Left cardiac atrium (tissue), 4 donors: ENCODE data around the gene KDM3B. TPM values are rescaled to one million over a fixed set of nuclear protein-coding genes. Genes with fewer than 3 reads are reported as not detected.

Experiments
- ATAC-seq, 2 donors: fragments of 200-7000 bp; cut with Tn5 transposase; one replicate each; pipeline ENCODE4 v1.9.1; 2020; ENCODE audit warnings: mild to moderate bottlenecking in 2 of 2, moderate library complexity in 2 of 2
- DNase-seq: peaks from one replicate; pipeline ENCODE4 v3.0.0-alpha.2; 2020
- intact Hi-C, 2 donors: fragments of 100-400 bp; cut with DNase I; formaldehyde crosslinking; loops; one replicate each; pipeline versions ENCODE4 v1.14.1 to v1.15.1; 2022 to 2023
- total RNA-seq, 2 donors: library from RNA; stranded (reverse); fragmentation: NEBNext Ultra II Directional; extraction: Animal tissue kit (Norgen Biotek cat#: 25700); gene quantifications; one replicate each; pipeline ENCODE4 v1.2.1, GENCODE V29; 2021
- donor health status: DM: no; HTN: yes; CAD: no.
- donor health status: DM: no; HTN: yes; CAD: no; lungs with severe emphysema.
- donor health status: DM: yes; HTN: yes; CAD: no.
- donor health status: Dilated cardiomyopathy.

KDM3B gene
- total RNA-seq, 2 donors from 2014 or later = 33.9 to 39.8 TPM

DNA sequence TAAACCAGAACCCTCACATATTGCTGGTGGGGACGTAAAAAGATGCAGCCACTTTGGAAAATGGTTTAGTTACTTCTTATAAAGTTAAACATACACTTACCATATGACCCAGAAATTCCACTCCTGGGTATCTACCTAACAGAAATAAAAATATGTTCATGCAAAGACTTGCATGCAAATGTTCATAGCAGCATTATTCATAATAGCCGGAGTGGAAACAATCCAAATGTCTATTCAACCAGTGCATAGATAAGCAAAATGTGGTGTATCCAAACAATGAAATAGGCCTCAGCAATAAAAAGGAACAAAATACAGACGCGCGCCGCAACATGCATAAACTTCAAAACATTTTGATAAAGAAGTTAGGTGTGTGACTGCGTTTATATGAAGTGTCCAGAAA lies 124.4 kb downstream of the KDM3B start:
- DNase-seq (no peak), ATAC-seq (no peak)
- intact Hi-C loops = no loop called here

DNA sequence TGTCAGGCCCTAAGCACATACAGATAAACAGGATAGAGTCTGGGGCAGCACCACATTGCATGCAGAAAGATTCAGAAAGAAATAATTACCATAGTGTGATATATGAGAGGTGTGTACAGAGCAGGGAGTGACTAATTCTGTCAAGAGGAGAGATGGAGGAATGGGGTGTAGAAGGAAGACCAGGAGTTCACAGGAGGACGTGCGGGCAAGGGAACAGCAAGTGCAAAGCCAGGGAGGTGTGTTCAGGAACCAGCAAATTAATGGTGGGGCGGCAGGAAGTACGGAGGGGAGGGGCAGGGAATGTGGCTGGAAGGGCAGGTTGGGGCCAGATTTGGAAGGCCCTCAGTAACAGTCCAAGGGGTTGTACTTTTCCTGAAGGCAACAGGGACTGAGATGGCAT lies 130.2 kb downstream of the KDM3B start:
- DNase-seq (no peak), ATAC-seq (no peak)
- intact Hi-C loops = no loop called here

Other genes with a start within 250 kb of the KDM3B start
- gene NME5, start 213.3 kb upstream of the KDM3B start, total RNA-seq = 1 to 10 TPM; 1.9 to 2.7 TPM
- 10 to 100 TPM; 19.8 to 34.7 TPM for gene BRD8, start 174.1 kb upstream of the KDM3B start, total RNA-seq
- 1 to 10 TPM in 1 of 2 donors, under 1 TPM in 1; 0.13 to 1.1 TPM for gene KIF20A, start 173.6 kb upstream of the KDM3B start, total RNA-seq
- gene CDC23, start 139.4 kb upstream of the KDM3B start, total RNA-seq = 10 to 100 TPM; 15.3 to 18.0 TPM
- gene GFRA3, start 78.1 kb upstream of the KDM3B start, total RNA-seq = 1 to 10 TPM in 1 of 2 donors, under 1 TPM in 1; 0.92 to 1.7 TPM
- under 1 TPM in 1 of 2 donors, not detected in 1; 0.21 TPM for gene CDC25C, start 20.9 kb upstream of the KDM3B start, total RNA-seq
- 10 to 100 TPM; 17.8 to 20.0 TPM for gene FAM53C, start 14.4 kb upstream of the KDM3B start, total RNA-seq
- 10 to 100 TPM; 15.6 to 17.0 TPM for gene REEP2, start 86.4 kb downstream of the KDM3B start, total RNA-seq
- 10 to 100 TPM; 29.1 to 71.9 TPM for gene EGR1, start 112.8 kb downstream of the KDM3B start, total RNA-seq
- 100 to 1,000 TPM in 1 of 2 donors, 10 to 100 TPM in 1; 74.0 to 106 TPM for gene ETF1, start 190.6 kb downstream of the KDM3B start, total RNA-seq
- gene HSPA9, start 222.7 kb downstream of the KDM3B start, total RNA-seq = 100 to 1,000 TPM; 208 to 261 TPM